ENCODE data around the gene TRIM67. TPM values are rescaled to one million over a fixed set of nuclear protein-coding genes. Genes with fewer than 3 reads are reported as not detected.

Gene TRIM67
- total RNA-seq, result not detected
- long read RNA-seq, result 0 reads

GRCh38 chr1:231161667-231162296, at the start of gene TRIM67:
TRIM67 (plus strand) TSS chr1:231162058; CDS start chr1:231162970, 912 bp downstream.
- no peaks in the 10 kb centered on the region for H3K9me3 ChIP-seq
- H3K4me3 ChIP-seq, result peak within 1 kb of the TSS; percentile 36
- DNase-seq (no peak), ATAC-seq (peak; percentile 52)
- TF ChIP-seq CTCF (IDR thresholded peaks at IDR 0.05), result no peak
- H3K27me3 ChIP-seq, result peaks cover 74% of the 10 kb centered on the region
- H3K27ac ChIP-seq, result no peak within 1 kb of the TSS
- no peaks in the 10 kb centered on the region for H3K36me3 ChIP-seq
- intact Hi-C loops (cut with DNase I), result no loop called here
- H3K4me1 ChIP-seq, result peaks cover 24% of the 10 kb centered on the region

GRCh38 chr1:231116738-231117137, 45.1 kb upstream of the TRIM67 start:
- H3K9me3 ChIP-seq, result no peaks in the 10 kb centered on the region
- ATAC-seq, result no peak
- no peak for TF ChIP-seq CTCF (IDR thresholded peaks at IDR 0.05)
- H3K36me3 ChIP-seq, result no peaks in the 10 kb centered on the region
- no peak overlapping the region for H3K4me3 ChIP-seq
- intact Hi-C loops (cut with DNase I), result no loop called here
- H3K27me3 ChIP-seq, result no peaks in the 10 kb centered on the region
- no peak for DNase-seq
- H3K27ac ChIP-seq, result no peak overlapping the region
- H3K4me1 ChIP-seq, result no peaks in the 10 kb centered on the region

- H3K9me3 ChIP-seq, result no peaks in the 10 kb centered on the region
- no peak for DNase-seq
- H3K27ac ChIP-seq, result no peak overlapping the region
- no peak overlapping the region for H3K4me3 ChIP-seq
- H3K36me3 ChIP-seq, result no peaks in the 10 kb centered on the region
- intact Hi-C loops (cut with DNase I), result no loop called here
- ATAC-seq, result no peak
- no peaks in the 10 kb centered on the region for H3K4me1 ChIP-seq
- H3K27me3 ChIP-seq, result no peaks in the 10 kb centered on the region
- no peak for TF ChIP-seq CTCF (IDR thresholded peaks at IDR 0.05)
These were observed 43.0 kb upstream of the TRIM67 start for GRCh38 chr1:231118704-231119453.

- Histone ChIP-seq H3K36me3 (no peaks in the 10 kb centered on the region), H3K4me1 (no peaks in the 10 kb centered on the region), H3K4me3 (no peak overlapping the region), H3K9me3 (no peaks in the 10 kb centered on the region), H3K27ac (no peak overlapping the region), H3K27me3 (no peaks in the 10 kb centered on the region)
- DNase-seq, result no peak
- TF ChIP-seq CTCF (IDR thresholded peaks at IDR 0.05), result no peak
- ATAC-seq, result no peak
- intact Hi-C loops (cut with DNase I), result no loop called here
These were observed 40.3 kb upstream of the TRIM67 start for GRCh38 chr1:231121533-231121932.

GRCh38 chr1:231122143-231122542, 39.7 kb upstream of the TRIM67 start:
- DNase-seq (no peak), ATAC-seq (no peak)
- TF ChIP-seq CTCF (IDR thresholded peaks at IDR 0.05), result no peak

More at GRCh38 chr1:231122143-231122542, 39.7 kb upstream of the TRIM67 start:
- Histone ChIP-seq H3K4me3 (no peak overlapping the region), H3K27ac (no peak overlapping the region), H3K27me3 (no peaks in the 10 kb centered on the region), H3K9me3 (no peaks in the 10 kb centered on the region), H3K4me1 (no peaks in the 10 kb centered on the region), H3K36me3 (no peaks in the 10 kb centered on the region)
- intact Hi-C loops (cut with DNase I), result no loop called here

Measured in upper lobe of right lung (tissue), 1 donor.